Midbrain (tissue), 1 donor: ENCODE data around the gene DOK7.

Experiments used
- DNase-seq: peaks from one replicate; lab custom pipeline; 2025; lab: John Stamatoyannopoulos, UW

DOK7 gene

GRCh38 chr4:3463556-3464348 lies 646 bp downstream of the DOK7 start:
- no peak for DNase-seq

- DNase-seq: no peak
These were observed 1.3 kb downstream of the DOK7 start for GRCh38 chr4:3464349-3464905.

GRCh38 chr4:3464911-3465697 lies 2.0 kb downstream of the DOK7 start:
- DNase-seq: no peak

- DNase-seq: no peak
These were observed 2.9 kb downstream of the DOK7 start for GRCh38 chr4:3465698-3466671.

- no peak for DNase-seq
These were observed 3.8 kb downstream of the DOK7 start for GRCh38 chr4:3466691-3467600.

- DNase-seq: no peak
These were observed 4.5 kb downstream of the DOK7 start for GRCh38 chr4:3467601-3468031.

- DNase-seq: no peak
These were observed 5.0 kb downstream of the DOK7 start for GRCh38 chr4:3468154-3468553.

- DNase-seq: no peak
These were observed 5.7 kb downstream of the DOK7 start for GRCh38 chr4:3468804-3469203.

GRCh38 chr4:3469386-3470243 lies 6.5 kb downstream of the DOK7 start:
- no peak for DNase-seq

- DNase-seq: no peak
These were observed 7.4 kb downstream of the DOK7 start for GRCh38 chr4:3470244-3471097.

- DNase-seq: no peak
These were observed 8.1 kb downstream of the DOK7 start for GRCh38 chr4:3471098-3471760.

- DNase-seq: no peak
These were observed 8.8 kb downstream of the DOK7 start for GRCh38 chr4:3471886-3472285.

- DNase-seq: no peak
These were observed 9.5 kb downstream of the DOK7 start for GRCh38 chr4:3472411-3473141.

GRCh38 chr4:3473181-3473950 lies 10.3 kb downstream of the DOK7 start:
- no peak for DNase-seq

- no peak for DNase-seq
These were observed 11.1 kb downstream of the DOK7 start for GRCh38 chr4:3473996-3474765.
